ENCODE measurements around the gene ATF6.
"Not testable (repeated sequence)": the region's sequence is repeated elsewhere in the genome, so short reads cannot be mapped to it uniquely, and the experiment has no call there.

Gene ATF6, protein sequence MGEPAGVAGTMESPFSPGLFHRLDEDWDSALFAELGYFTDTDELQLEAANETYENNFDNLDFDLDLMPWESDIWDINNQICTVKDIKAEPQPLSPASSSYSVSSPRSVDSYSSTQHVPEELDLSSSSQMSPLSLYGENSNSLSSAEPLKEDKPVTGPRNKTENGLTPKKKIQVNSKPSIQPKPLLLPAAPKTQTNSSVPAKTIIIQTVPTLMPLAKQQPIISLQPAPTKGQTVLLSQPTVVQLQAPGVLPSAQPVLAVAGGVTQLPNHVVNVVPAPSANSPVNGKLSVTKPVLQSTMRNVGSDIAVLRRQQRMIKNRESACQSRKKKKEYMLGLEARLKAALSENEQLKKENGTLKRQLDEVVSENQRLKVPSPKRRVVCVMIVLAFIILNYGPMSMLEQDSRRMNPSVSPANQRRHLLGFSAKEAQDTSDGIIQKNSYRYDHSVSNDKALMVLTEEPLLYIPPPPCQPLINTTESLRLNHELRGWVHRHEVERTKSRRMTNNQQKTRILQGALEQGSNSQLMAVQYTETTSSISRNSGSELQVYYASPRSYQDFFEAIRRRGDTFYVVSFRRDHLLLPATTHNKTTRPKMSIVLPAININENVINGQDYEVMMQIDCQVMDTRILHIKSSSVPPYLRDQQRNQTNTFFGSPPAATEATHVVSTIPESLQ

DNA sequence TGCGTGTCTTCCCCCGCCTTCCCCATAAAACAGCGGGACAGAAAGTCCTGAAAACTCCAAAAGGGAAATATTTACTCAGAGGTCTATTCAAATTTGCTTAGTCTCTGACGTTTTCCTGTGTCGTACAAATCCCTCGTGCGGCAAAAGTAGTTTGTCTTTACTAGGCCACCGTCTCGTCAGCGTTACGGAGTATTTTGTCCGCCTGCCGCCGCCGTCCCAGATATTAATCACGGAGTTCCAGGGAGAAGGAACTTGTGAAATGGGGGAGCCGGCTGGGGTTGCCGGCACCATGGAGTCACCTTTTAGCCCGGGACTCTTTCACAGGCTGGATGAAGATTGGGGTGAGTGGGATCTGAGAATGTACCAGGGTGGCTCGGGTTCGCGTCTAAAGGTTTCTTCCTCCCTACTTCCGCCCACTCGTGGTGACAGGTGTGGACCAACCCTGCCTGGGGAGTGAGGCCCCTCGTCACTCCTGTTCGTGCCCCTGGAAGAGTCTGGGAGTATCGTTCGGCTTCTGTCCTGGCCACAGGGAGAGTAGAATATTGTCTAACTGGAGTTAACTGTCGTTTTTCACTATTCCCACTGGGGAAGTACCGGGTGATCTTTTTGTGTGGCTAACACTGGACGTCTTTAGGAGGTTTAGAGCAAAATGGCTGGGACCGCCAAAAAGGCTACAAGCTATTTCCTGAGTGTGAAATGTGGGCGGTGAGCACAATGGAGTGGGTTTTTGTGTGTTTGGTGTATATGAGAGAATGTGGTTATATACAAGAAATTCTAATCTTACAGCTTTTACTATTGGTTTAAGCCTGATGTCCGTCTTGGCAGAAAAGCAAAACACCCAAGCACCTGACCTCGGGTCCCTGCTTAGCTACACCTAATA is at the start of gene ATF6:
Gene ATF6, plus strand, starts transcription at position 219 of the 880 bp plus-strand sequence. Its CDS starts 41 bp downstream, at position 260.
- DNase-seq, result peak; percentile 95

DNA sequence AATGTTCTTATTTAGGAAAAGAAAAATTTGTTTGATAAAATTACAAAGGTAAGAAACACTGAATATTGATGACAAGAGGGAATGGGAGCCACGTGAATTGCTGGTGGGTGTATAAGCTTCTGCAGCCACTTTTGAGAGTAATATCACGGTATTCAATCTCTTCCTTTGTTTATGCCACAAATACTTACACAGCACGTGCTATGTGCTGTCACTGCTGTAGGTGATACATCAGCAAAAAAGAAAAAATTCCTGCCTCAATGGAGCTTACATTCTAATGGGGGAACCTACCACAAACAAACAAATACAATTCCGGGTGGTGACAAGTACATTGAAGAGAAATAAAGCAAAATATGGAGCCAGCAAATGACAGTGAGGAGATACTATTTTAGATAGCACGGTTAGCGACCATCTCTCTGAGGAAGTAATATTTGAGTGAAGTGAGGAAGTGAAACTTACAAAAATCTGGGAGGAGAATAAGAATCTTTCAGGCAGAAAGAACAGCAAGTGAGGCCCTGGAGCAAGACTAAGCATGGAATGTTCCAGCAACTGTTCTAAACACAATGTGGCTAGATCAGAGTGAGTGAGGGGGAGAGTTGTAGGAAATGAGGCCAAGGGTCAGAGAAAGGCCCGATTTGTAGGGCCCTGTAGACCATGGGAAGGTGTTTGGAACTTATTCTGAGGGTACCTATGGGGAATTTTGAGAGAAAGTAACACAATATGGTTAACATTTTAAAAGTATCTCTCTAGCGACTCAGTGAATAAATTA is 47.4 kb upstream of the ATF6 start:
- DNase-seq, result no peak

DNA sequence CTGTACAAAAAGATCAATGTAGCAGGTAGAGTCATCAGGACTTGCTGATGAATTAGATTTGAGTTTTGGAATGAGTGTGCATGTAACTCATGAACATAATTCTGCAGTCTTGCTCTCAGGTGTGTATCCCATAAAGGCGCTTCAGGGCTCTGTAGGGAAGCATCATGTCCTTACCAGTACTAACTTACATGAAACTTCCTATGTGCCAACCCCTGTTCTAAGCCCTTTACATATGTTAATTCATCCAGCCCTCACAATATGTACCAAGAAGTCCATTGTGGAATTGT is 46.9 kb upstream of the ATF6 start:
- DNase-seq, result no peak

DNA sequence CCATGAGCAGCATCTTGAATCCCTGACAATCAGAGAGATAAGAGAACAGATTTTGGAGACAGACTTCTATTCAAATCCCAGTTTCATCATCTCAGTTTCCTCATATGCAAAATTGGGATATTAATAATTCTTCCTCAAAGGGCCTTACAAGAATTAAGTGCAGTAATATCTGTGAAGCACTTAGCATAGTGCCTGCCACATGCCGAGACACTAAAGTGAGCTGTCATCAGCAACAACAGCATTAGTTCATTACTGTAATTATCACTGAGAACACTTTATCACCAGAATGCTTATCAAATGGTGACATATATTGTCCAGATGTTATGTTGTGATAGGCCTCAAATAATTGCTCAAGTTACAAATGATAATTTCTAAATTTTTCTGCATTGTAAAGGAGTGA is 45.7 kb upstream of the ATF6 start:
- peak; percentile 38 for DNase-seq

DNA sequence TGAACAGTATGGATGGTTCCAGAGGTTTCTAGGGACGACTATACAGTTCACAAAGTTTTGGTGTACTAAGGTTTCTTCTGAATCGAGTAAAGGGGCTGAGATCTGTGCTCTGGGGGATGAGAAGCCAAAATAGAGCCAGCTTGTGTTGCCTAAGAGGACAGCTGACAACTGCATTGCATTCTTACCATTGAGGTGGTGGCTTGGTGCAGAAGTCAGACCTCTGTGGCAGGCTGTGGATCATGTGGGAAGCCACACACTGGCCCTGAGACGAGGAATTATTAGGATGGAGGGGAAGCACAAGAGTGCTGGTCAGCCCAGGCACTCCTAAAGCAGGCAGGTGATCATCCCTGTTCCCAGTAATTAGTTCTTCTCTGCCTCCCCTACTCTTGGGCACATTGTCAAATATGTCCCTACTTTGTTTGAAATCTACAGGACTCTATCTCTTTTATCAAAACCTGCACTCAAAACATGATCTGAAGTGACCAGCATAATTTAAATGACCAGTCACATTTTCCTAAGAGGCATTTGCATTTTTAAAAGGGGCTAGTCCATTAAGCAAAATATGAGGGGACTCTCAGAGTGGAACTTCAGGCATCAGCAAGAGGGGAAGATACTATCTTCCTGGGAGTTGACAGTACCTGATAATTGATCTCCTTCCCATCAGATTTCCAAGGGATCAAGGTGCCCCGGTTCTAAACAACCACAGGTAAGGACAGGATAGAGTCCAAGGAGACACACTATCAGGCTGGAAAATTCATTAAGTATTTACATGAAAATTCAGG is 45.0 kb upstream of the ATF6 start, which contains the start of gene FCRLB:
Gene FCRLB, plus strand, starts transcription at position 589 of the 782 bp plus-strand sequence. CDS start 1,129 bp downstream, outside the sequence.
- no peak for DNase-seq

DNA sequence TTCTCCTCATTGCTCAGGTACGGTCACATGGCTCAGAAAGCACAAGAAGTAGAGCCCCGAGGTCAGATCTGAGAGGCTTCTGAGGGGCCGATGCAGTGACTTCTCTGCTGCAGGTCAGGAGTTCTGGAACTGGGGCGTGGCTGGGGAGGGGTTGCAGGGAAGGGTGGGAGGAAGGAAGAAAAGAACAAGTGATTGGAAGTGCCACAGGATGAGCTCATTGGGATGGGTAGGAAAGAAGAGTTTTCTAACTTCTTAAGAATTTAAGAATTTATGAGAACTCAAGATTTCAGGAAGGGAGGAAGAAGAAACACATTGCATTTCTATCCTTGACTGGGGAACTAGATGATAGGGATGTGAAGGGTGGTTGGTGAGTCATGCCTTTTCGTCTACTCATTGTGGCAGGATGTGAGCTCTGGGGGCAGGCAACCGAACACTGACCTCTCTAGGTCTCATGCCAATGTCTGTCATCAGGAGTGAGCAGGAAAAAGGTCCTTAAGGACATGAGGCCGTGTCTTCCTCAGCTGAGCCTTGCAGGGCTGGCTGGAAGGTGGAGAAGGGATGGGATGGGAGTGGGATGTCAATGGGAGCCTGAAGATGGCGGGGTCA is 44.3 kb upstream of the ATF6 start:
- peak; percentile 71 for DNase-seq

DNA sequence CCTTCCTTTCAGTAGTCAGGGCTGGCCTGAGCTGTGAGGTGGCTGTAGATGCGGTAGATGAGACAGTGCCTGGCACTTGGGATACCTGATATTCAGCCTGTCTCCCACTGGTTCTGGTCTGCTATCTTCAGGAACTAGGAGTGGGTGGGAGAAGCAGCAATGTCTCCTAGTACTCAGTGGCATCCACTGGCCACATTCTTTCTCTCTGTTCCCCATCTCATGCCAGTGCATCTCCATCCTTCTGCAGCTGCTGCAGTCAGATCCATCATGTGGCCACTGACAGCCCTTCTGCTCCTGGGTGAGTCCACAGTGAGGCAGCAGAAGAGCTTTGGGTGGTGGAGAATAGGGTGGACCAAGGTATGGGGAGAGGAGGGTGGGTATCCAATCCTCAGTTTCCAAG is 43.7 kb upstream of the ATF6 start:
- no peak for DNase-seq

DNA sequence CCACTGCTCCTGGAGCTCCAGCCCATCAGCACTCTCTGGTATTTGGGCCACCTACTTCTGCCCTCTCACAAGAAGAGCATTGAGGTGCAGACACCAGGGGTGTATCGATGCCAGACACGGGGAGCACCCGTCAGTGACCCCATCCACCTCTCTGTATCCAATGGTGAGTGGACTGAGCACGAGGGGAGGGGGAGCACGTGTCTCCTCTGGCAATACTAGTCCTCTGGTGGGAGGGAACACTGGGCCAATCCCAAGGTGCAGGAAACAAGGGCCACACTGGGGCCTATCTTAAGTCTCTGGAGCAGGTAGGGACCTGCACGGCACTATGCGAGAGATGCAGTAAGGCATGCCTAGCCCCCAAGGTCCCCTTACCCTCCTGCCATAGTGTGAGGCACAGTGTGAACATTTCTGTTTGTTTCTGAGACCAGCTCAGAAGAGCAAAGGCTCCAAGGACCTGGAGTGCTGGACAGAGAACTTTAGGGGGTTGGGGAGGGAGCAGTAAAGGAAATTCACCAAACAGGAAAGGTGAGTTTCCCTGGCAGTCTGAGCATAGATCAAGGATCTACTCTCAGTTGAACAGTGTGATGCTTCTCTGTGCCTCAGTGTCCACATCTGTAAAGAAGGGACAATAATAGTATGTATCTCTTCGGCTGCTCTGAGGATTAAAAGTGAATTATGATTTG is 42.5 kb upstream of the ATF6 start:
- no peak for DNase-seq

DNA sequence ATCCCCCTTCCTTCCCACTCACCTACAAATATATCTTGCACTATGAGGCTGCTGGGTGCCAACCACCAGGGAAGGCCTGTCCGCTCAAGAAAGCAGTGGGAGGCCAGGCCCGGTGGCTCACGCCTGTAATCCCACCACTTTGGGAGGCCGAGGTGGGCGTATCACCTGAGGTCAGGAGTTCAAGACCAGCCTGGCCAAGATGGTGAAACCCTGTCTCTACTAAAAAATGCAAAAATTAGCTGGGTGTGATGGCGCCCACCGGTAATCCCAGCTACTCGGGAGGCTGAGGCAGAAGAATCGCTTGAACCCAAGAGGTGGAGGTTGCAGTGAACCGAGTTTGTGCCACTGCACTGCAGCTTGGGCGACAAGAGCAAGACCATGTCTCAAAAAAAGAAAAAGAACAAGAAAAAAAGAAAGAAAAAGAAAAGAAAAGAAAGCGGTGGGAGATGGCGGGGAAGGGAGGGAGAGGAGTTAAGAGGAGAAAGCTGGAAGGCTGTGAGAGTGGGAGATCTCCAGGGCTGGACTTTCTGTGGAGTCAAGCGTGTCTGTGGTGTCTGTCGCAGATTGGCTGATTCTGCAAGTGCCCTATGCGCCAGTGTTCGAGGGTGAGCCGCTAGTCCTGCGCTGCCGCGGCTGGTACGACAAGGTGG is 40.7 kb upstream of the ATF6 start:
- not testable (repeated sequence) for DNase-seq

DNA sequence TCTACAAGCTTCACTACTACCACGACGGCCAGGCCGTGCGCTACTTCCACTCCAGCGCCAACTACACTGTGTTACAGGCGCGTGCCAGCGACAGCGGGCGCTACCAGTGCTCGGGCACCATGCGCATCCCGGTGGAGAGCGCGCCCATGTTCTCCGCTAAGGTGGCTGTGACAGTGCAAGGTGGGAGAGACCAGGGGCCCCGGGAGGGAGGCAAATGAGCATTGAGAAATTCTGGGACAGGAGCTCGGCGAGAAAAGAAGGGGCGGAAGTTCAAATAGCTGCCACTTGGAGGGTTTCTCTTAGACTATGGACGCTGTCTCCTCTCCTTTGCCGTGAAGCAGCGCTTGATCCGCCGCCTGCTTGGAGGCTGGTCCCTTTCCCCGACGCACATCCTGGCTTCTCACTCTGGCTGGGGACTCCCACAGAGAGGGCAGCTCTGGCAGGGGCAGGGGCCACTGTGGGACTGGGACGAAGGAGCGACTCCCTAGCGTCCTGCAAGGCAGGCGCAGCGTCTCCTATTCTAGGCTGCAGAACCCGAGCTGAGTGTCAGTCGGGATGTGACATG is 40.1 kb upstream of the ATF6 start:
- peak; percentile 71 for DNase-seq

DNA sequence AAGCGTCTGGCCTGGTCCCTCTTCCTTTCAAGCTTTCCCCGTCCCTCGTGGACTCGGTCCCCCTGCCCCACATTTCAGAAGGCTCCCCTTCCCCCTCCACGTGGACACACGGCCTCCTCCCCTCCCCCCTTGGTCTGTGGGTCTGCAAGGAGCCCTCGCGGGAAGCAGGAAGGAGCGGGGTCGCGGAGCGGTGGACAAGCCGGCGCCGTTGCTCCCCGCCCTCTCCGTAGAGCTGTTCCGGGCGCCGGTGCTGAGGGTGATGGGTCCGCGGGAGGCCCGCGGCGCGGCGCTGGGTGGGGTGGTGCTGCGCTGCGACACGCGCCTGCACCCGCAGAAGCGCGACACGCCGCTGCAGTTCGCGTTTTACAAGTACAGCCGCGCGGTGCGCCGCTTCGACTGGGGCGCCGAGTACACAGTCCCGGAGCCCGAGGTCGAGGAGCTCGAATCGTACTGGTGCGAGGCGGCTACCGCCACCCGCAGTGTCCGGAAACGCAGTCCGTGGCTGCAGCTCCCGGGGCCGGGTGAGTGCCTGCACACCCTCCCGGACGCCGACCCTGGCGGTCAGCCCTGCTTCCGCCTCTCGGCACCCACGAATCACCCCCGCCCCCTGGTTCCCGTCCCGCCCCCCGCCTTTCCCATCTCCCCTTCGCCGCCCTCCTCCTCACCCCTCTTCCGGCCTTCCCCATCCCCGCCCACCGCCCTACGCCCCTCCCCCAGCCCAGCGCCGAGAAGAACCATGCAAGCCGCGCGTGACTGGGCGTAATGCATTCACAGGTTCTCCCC is 39.5 kb upstream of the ATF6 start:
- peak; percentile 90 for DNase-seq

DNA sequence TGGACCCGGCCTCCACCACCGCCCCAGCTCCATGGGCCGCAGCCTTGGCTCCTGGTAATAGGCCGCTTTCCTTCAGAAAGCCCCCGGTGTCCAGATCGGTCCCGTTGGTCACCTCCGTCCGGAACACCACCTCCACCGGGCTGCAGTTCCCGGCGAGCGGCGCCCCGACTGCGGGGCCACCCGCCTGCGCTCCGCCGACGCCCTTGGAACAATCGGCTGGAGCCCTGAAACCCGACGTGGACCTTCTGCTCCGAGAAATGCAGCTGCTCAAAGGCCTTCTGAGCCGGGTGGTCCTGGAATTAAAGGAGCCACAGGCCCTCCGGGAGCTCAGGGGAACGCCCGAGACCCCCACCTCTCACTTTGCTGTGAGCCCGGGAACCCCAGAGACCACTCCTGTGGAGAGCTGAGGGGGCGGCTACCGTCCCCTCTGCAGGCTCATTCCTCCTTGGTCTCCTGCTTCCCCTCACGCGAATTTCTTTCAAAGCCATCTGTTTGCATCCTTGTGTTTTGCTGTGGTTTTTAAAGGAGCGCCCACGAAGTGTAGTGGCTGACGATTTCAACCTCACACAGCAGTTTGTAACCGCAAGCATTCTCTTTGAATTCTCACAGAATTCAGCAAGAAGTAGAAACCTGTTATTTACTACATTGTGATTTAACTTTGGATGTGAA is 38.7 kb upstream of the ATF6 start:
- DNase-seq, result peak; percentile 53

DNA sequence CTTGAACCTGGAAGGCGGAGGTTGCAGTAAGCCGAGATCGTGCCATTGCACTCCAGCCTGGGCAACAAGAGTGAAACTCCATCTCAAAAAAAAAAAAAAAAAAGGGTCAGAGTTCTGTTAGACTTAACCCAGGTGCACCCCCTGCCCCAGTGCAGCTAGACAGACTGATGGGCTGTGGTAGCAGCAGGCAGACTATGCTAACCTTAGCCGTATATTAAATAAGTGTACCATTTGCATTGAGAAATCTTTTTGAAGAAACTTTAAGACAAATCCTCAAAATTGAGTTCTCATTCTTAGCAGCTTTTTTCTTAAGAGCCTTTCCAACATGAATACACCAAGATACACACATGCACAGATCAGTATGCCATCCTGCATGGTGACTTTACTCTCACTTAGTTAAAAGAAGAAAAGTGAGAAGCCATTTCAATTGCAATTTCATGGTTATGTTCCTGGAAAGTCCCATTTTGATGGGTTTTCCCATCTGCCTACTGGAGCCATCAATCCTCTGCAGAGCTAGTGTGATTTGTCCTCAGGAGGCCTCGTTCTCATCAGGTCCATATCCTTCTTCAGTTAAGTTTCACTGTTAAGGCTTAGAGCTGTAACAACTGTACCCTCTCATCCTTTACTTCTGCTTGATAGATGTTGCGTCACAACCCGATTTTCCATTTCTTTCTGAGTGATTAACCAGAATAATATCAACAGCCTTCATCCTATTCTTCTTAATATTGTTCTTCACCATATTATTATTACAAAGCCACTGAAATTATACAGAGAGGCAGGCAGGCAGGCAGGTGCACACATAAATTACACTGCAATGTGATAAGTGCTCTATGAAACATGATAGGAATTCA is 37.5 kb upstream of the ATF6 start:
- no peak for DNase-seq

DNA sequence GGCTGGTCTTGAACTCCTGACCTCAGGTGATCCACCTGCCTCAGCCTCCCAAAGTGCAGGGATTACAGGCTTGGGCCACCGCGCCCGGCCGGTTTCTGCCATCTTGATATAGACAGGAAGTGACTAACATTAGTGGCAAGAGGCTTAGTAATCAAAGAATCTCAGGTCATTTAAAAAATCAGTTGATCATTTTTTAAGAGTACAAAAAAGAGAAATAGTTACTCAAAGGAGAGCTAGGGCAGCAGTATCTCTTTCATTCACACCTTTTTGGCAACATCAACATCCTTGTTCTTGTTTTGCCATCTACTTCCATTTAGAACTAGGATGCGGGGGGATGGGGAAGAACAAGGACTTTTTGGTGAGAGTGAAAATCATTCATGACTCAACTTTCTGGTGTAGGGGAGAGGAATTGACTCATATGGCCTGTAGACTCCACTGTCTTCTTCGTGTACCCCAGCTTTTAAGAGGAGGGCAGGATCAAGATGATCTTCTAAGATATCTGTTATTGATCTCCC is 36.0 kb upstream of the ATF6 start:
- no peak for DNase-seq

DNA sequence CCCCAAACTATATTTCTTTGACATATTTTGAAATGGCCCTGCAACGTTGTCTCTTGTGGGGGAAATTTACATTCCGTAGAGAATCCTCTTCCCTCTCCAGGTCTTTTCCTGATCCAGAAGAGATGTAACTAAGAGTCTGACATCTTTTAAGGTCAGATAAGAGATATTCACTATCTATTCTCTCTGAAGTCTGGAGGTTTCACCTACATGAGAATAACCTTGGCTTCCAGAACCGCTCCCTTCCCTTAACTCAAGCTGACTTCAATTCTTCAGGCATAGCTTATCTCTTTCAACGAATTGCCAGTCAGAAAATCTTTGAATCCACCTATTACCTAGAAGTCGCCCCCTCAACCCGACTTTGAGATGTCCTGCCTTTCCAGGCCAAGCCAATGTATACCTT is 34.9 kb upstream of the ATF6 start:
- no peak for DNase-seq

DNA sequence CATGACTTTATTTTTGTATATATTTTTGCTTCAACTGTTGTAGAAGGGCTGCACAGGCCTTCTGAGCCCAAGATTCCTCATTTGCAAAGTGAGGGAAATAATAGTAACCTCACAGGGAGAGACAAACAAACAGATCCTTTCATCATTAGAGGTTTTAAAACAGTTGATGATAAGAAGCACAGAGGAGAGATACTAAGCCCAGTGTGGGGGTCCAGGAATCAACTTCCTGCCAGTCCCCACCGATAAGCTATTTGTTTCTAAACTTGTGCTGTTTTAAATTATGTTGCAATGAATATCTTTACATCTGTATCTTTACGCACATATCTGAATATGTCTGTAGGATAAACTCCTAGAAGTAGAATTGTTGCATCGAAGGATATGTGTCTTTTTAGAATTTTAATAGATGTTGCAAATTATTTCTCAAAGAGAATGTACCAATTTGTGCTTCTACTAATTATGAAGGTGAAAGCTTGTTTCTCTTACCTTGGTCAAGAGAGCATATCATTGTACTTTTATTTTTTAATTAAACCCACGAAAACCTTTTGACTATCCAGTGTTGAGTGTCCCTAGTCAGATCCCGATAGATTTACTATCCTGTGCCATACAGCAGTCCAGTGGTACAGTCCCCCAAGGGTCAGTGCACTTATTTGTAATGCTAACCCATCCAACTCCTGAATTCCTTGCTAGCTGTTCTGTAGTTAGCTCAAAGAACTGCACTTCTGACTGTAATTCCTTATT is 34.0 kb upstream of the ATF6 start:
- DNase-seq, result no peak

DNA sequence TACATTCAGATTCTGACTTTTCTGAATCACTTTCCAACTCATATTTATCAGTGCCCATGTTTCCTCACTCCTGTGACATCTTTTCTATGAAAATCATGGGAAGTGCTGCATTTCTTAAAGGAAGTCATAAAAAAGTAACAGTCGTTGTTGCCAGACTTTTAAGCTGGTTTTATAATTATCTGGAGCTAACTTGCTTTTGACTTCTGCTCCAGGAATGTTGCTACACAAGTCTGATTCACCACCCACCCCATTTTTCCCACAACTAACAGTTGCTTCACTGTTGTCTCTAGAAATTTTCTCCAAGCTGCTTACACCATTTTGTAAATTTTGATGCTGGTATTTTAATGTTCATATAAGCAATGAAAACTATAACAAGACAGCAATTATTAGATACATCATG is 32.6 kb upstream of the ATF6 start:
- DNase-seq, result no peak
